ENCODE data around the gene ZNF212. TPM values are rescaled to one million over a fixed set of nuclear protein-coding genes. Genes with fewer than 3 reads are reported as not detected.
A peak's percentile ranks its signal among the peaks of the same experiment; 100 is the strongest.
"Not testable (repeated sequence)": the region's sequence is repeated elsewhere in the genome, so short reads cannot be mapped to it uniquely, and the experiment has no call there.

The ZNF212 gene
- total RNA-seq, 1 donor from 2014 or later: 5.1 TPM

GRCh38 chr7:149218469-149219420 is 20.7 kb upstream of the ZNF212 start:
- no peak for DNase-seq (ENCODE audit: low spot score)

- no peak for DNase-seq (ENCODE audit: low spot score)
Measured at GRCh38 chr7:149220534-149220933, 18.9 kb upstream of the ZNF212 start.

GRCh38 chr7:149223176-149223575 is 16.3 kb upstream of the ZNF212 start:
- no peak for DNase-seq (ENCODE audit: low spot score)

GRCh38 chr7:149223761-149224160 is 15.7 kb upstream of the ZNF212 start:
- DNase-seq (ENCODE audit: low spot score): no peak

GRCh38 chr7:149224352-149224751 is 15.1 kb upstream of the ZNF212 start:
- DNase-seq (ENCODE audit: low spot score): no peak

- no peak for DNase-seq (ENCODE audit: low spot score)
Measured at GRCh38 chr7:149225106-149225505, 14.3 kb upstream of the ZNF212 start.

GRCh38 chr7:149225656-149226055 is 13.8 kb upstream of the ZNF212 start:
- DNase-seq (ENCODE audit: low spot score): no peak

GRCh38 chr7:149226366-149226765 is 13.1 kb upstream of the ZNF212 start:
- not testable (repeated sequence) for DNase-seq (ENCODE audit: low spot score)

GRCh38 chr7:149226840-149227494 is 12.5 kb upstream of the ZNF212 start:
- no peak for DNase-seq (ENCODE audit: low spot score)

- DNase-seq (ENCODE audit: low spot score): no peak
Measured at GRCh38 chr7:149228831-149229471, 10.5 kb upstream of the ZNF212 start.

GRCh38 chr7:149229526-149229925 is 9.9 kb upstream of the ZNF212 start:
- DNase-seq (ENCODE audit: low spot score): no peak

- no peak for DNase-seq (ENCODE audit: low spot score)
Measured at GRCh38 chr7:149232362-149232761, 7.1 kb upstream of the ZNF212 start.

GRCh38 chr7:149233655-149234204 is 5.7 kb upstream of the ZNF212 start:
- not testable (repeated sequence) for DNase-seq (ENCODE audit: low spot score)

- DNase-seq (ENCODE audit: low spot score): no peak
Measured at GRCh38 chr7:149237502-149237901, 1.9 kb upstream of the ZNF212 start.

- DNase-seq (ENCODE audit: low spot score): no peak
Measured at GRCh38 chr7:149238051-149238450, 1.4 kb upstream of the ZNF212 start.

GRCh38 chr7:149240637-149241036 is 1.2 kb downstream of the ZNF212 start:
- no peak for DNase-seq (ENCODE audit: low spot score)

- no peak for DNase-seq (ENCODE audit: low spot score)
Measured at GRCh38 chr7:149241696-149242095, 2.2 kb downstream of the ZNF212 start.

GRCh38 chr7:149245244-149245643 is 5.8 kb downstream of the ZNF212 start:
- DNase-seq (ENCODE audit: low spot score): peak; percentile 20

- no peak for DNase-seq (ENCODE audit: low spot score)
Measured at GRCh38 chr7:149245744-149246143, 6.3 kb downstream of the ZNF212 start.

GRCh38 chr7:149248777-149249176 is 9.3 kb downstream of the ZNF212 start:
- DNase-seq (ENCODE audit: low spot score): no peak

GRCh38 chr7:149250151-149250550 is 10.7 kb downstream of the ZNF212 start:
- not testable (repeated sequence) for DNase-seq (ENCODE audit: low spot score)

GRCh38 chr7:149251518-149251917 is 12.1 kb downstream of the ZNF212 start:
- not testable (repeated sequence) for DNase-seq (ENCODE audit: low spot score)
